ENCODE results near the gene FAM114A2.
"Not testable (repeated sequence)": the region's sequence is repeated elsewhere in the genome, so short reads cannot be mapped to it uniquely, and the experiment has no call there.

DNA sequence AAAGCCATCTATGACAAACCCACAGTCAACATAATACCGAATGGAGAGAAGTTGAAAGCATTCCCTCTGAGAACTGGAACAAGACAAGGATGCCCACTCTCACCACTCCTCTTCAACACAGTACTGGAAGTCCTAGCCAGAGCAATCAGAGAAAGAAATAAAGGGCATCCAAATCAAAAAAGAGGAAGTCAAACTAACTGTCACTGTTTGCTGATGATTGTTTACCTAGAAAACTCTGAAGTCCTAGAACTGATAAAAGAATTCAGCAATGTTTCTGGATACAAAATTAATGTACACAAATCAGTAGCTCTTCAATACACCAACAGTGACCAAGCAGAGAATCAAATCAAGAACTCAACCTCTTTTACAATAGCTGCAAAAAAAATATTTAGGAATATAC is 19.8 kb downstream of the FAM114A2 start:
- TF ChIP-seq, protein P1, sequence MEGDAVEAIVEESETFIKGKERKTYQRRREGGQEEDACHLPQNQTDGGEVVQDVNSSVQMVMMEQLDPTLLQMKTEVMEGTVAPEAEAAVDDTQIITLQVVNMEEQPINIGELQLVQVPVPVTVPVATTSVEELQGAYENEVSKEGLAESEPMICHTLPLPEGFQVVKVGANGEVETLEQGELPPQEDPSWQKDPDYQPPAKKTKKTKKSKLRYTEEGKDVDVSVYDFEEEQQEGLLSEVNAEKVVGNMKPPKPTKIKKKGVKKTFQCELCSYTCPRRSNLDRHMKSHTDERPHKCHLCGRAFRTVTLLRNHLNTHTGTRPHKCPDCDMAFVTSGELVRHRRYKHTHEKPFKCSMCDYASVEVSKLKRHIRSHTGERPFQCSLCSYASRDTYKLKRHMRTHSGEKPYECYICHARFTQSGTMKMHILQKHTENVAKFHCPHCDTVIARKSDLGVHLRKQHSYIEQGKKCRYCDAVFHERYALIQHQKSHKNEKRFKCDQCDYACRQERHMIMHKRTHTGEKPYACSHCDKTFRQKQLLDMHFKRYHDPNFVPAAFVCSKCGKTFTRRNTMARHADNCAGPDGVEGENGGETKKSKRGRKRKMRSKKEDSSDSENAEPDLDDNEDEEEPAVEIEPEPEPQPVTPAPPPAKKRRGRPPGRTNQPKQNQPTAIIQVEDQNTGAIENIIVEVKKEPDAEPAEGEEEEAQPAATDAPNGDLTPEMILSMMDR (IDR thresholded peaks at IDR 0.05) = not testable (repeated sequence)
- TF ChIP-seq POLR2A (IDR thresholded peaks at IDR 0.05) = not testable (repeated sequence)

Data from body of pancreas (tissue), 4 donors.